ENCODE measurements around the gene PNKD.
A peak's percentile ranks its signal among the peaks of the same experiment; 100 is the strongest.

The PNKD gene

GRCh38 chr2:218341381-218341780, 71.1 kb downstream of the PNKD start:
- DNase-seq (ENCODE audit: low spot score), result no peak

GRCh38 chr2:218342837-218343236, 72.5 kb downstream of the PNKD start:
- no peak for DNase-seq (ENCODE audit: low spot score)

DNA sequence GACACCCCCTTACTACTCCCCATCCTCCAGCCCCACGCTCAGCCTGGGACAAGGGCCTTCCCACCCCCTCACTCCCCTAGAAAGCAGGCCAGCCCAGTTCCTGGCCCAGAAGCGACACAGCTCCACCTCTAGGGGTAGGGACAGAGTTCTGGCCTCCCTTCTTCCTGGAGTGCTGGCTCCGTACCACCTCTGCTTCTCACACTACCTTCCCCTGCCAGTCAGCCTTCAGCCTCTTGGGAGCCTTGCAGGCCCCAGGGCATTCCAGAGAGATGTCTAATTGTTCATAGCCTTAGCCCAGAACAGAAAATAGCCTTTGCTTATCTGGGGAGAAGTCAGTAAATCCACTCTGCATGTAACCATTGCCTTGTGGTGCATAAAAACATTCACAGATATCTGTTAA, 73.3 kb downstream of the PNKD start:
- no peak for DNase-seq (ENCODE audit: low spot score)

GRCh38 chr2:218344090-218344754, 73.9 kb downstream of the PNKD start:
- no peak for DNase-seq (ENCODE audit: low spot score)

GRCh38 chr2:218344755-218345417, 74.6 kb downstream of the PNKD start:
- no peak for DNase-seq (ENCODE audit: low spot score)

DNA sequence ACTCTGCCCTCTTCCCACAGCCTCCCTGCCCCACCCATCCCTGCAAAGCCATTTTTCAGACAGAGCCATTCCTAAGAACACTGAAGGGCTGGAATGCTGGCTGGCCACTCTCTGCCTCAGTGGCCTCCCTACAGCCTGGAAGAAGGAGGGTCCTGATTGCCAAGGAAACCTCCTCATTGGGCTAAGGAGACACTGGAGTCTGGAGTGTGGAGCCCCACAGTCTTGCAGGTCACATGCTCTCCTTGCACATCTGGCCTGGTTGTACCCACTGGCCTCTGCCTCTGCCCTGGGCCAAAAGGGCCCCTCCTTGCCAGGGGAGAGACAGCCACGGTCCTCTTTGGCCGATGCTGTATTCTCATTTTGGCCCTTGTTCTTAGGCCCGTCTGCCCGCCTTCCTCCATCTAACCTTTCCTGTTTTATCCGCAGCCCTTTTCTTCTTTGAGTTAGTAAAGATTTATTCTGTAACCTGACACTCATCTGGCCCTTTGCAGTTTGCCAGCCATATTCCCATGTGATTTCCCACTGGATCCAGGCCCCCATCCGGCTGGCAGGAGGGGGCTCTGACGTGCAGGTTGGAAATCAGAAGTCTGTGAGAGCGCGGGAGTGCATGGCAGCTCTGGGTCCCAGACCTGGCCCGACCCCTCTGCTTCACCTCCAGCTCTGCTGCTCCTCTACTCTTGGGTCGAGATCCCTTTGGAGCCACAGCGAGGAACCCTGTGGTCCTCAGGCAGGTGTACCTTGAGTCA, 75.3 kb downstream of the PNKD start:
- no peak for DNase-seq (ENCODE audit: low spot score)

- no peak for DNase-seq (ENCODE audit: low spot score)
Observed at GRCh38 chr2:218347172-218347571, 76.9 kb downstream of the PNKD start.

GRCh38 chr2:218354045-218354444, 83.7 kb downstream of the PNKD start:
- no peak for DNase-seq (ENCODE audit: low spot score)

GRCh38 chr2:218354850-218355443, 84.6 kb downstream of the PNKD start:
- peak; percentile 73 for DNase-seq (ENCODE audit: low spot score)

GRCh38 chr2:218357236-218358177, 87.2 kb downstream of the PNKD start:
- no peak for DNase-seq (ENCODE audit: low spot score)

- no peak for DNase-seq (ENCODE audit: low spot score)
Observed at GRCh38 chr2:218360453-218360852, 90.1 kb downstream of the PNKD start.

DNA sequence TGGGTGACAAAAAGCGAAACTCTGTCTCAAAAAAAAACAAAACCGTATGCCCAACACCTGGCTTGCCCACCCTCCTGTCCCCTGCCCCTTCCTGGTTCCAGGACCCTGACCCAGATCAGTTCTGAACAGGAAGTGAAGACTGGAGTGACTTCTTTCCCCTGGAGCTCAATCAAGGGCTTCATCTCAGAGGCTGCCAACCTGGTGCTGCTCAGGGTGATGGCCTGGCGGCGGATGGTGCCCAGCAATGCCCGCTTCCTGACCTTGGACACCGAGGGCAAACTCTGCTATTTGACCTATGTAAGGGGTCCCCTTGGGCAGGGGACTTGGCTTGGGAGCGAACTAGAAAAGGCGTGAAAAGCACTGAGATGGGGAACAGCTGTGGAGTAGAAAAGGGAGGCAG, 92.3 kb downstream of the PNKD start:
- DNase-seq (ENCODE audit: low spot score), result no peak

- DNase-seq (ENCODE audit: low spot score), result no peak
Observed at GRCh38 chr2:218363736-218364135, 93.4 kb downstream of the PNKD start.

- DNase-seq (ENCODE audit: low spot score), result no peak
Observed at GRCh38 chr2:218364196-218364595, 93.9 kb downstream of the PNKD start.

- DNase-seq (ENCODE audit: low spot score), result no peak
Observed at GRCh38 chr2:218366621-218367414, 96.5 kb downstream of the PNKD start.

DNA sequence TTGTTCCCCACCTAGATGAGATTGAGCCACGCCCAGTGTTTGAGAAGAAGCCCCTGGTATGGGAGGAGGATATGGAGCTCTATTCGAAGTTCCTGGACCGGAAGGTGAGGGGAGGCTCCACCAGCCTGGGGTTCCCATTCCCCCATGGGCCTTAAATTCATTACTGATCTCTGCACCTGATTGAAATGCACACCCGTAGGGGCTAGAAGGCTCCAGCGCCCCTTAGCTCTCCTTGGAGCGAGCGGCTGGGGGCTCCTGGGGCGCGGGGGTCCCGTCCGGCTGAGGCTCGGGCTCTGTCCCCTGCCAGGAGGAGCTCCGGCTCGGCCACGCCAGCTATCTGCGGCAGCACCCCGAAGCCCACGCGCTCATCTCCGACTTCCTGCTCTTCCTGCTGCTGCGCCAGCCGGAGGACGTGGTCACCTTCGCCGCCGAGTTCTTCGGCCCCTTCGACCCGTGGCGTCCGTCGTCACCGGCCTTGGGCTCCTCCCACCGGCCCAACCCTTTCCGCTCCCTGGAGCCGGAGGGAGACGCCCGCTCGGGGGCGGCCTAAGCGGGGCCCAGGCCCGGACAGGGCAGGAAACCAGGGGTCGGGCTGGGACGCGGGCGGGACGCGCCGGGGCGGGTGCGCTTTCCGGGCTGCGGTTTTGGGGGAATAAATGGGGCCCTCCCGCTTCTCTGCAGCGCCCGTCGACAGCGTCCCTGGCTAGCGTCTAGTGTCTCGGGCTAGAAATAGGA, 97.3 kb downstream of the PNKD start:
- peak; percentile 77 for DNase-seq (ENCODE audit: low spot score)

GRCh38 chr2:218368150-218368528, 97.8 kb downstream of the PNKD start:
- no peak for DNase-seq (ENCODE audit: low spot score)

GRCh38 chr2:218368621-218369153, 98.4 kb downstream of the PNKD start:
- no peak for DNase-seq (ENCODE audit: low spot score)

DNA sequence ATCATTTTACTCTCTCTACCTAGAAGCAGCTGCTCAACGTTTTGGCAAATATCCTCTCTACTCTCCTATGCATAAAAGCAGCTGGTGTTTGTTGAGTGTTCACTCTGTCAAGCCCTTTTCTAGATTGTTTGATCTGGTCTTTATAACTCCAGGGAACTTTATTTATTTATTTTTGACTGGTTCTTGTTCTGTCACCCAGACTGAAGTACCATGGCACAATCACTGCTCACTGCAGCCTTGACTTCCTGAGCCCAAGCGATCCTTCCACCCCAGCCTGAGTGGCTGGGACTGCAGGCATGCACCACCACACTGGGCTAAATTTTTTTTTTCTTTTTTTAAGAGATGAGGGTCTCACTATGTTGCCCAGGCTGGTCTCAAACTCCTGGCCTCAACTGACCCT, 99.0 kb downstream of the PNKD start:
- DNase-seq (ENCODE audit: low spot score), result no peak
